Suprapubic skin (tissue), 3 donors: ENCODE results near the gene SCGN.

Source experiments
- CTCF ChIP-seq, 2 donors: fragments of 200-600 bp in 1 of 2; fragments of 450-650 bp in 1 of 2; sonication (generic) in 1 of 2; IDR thresholded peaks; one replicate each; pipeline ENCODE4 v1.5.1; 2016 to 2019; ENCODE audit warnings: antibody characterized with exemption in 2 of 2, mild to moderate bottlenecking in 1 of 2, moderate library complexity in 1 of 2
- EP300 ChIP-seq: sonication (generic); formaldehyde crosslinking; IDR thresholded peaks from one replicate; pipeline ENCODE4 v1.6.1; 2017; ENCODE audit warnings: antibody characterized with exemption

GRCh38 chr6:25695671-25696070, 43.7 kb downstream of the SCGN start:
- TF ChIP-seq CTCF (IDR thresholded peaks at IDR 0.05) (no peak), EP300 (no peak)
